ENCODE measurements around the gene RAD51. TPM values are rescaled to one million over a fixed set of nuclear protein-coding genes. Genes with fewer than 3 reads are reported as not detected.

RAD51 gene
- total and polyA plus RNA-seq, 2 donors (not counting 3 experiments of a cell fraction or from before 2014, with no cell fraction given), result 11.1 to 30.9 TPM

- dilution Hi-C loops (cut with MboI; ENCODE audit: extremely low pct_ligation_motif_present, low sequenced_read_pairs), result no loop called here
- CTCF ChIA-PET, result interaction anchor here (0.7 to 1.3 kb wide), 2 partner anchors 15 to 197 kb away, joined by 3 to 4 read pairs; no protein-coding TSS in a partner anchor
These were observed 44.5 kb upstream of the RAD51 start for GRCh38 chr15:40650479-40650878.

More at GRCh38 chr15:40650479-40650878, 44.5 kb upstream of the RAD51 start:
- DNase-seq (ENCODE audit: low read depth, low spot score) (no peak), FAIRE-seq (no peak)
- peaks cover 0 to 22% of the 10 kb centered on the region in 2 experiments for H3K36me3 ChIP-seq (ENCODE audit: control insufficient read depth in 2 of 2, extremely low read depth in 1 of 2, insufficient read depth in 2 of 2, low read length in 2 of 2)
- H2AFZ ChIP-seq (ENCODE audit: low read depth, low read length), result no peak overlapping the region
- H3K4me1 ChIP-seq (ENCODE audit: control insufficient read depth, extremely low read depth, insufficient read depth, low read length), result no peaks in the 10 kb centered on the region
- TF ChIP-seq CTCF (IDR thresholded peaks at IDR 0.05; ENCODE audit: extremely low read depth in 1 of 2, insufficient read depth in 1 of 2, low read depth in 1 of 2, low read length in 2 of 2) (no peak), POLR2A (IDR thresholded peaks at IDR 0.05; ENCODE audit: low read depth, low read length) (no peak), MYC (IDR thresholded peaks at IDR 0.05; ENCODE audit: low read depth, low read length) (no peak), POLR2AphosphoS5 (IDR thresholded peaks at IDR 0.05; ENCODE audit: insufficient read depth, low read depth, low read length) (no peak), FOS (IDR thresholded peaks at IDR 0.05; ENCODE audit: borderline replicate concordance, insufficient read depth, low read length) (no peak), JUN (IDR thresholded peaks at IDR 0.05; ENCODE audit: borderline replicate concordance, insufficient read depth, insufficient read length, low read depth) (no peak), MAX (IDR thresholded peaks at IDR 0.05; ENCODE audit: insufficient read depth, insufficient read length) (no peak), GATA2 (IDR thresholded peaks at IDR 0.05; ENCODE audit: insufficient read depth, insufficient read length, low read depth, low read length) (no peak), EZH2 (IDR thresholded peaks at IDR 0.05; ENCODE audit: borderline replicate concordance, low read depth, low read length, severe bottlenecking) (no peak)
- no peaks in the 10 kb centered on the region for H3K79me2 ChIP-seq (ENCODE audit: control insufficient read depth, insufficient read depth, low read length)
- H3K9me1 ChIP-seq (replicated peaks; ENCODE audit: control insufficient read depth, extremely low read depth, insufficient read depth, low read length), result no peaks in the 10 kb centered on the region
- no peaks in the 10 kb centered on the region for H3K27me3 ChIP-seq (ENCODE audit: control insufficient read depth in 2 of 2, insufficient read depth in 2 of 2, low read length in 2 of 2)
- no TSS peak for BruUV-seq (replicated peaks)
- H3K9ac ChIP-seq (replicated peaks; ENCODE audit: extremely low read depth, insufficient read depth, low read length), result no peak overlapping the region
- intact Hi-C loops (cut with micrococcal nuclease), result no loop called here
- no peak overlapping the region for H3K4me2 ChIP-seq (ENCODE audit: insufficient read depth, low read length)
- H3K27ac ChIP-seq (ENCODE audit: insufficient read depth, low read depth, low read length), result no peak overlapping the region
- H3K4me3 ChIP-seq (replicated peaks in 1 of 3; ENCODE audit: insufficient read depth in 1 of 3, low read depth in 1 of 3, low read length in 3 of 3), result no peak overlapping the region
- POLR2A ChIA-PET, result no interaction called here
- no peaks in the 10 kb centered on the region for H3K9me3 ChIP-seq (replicated peaks; ENCODE audit: control insufficient read depth, insufficient read depth, low read length)
- no peaks in the 10 kb centered on the region for H4K20me1 ChIP-seq (replicated peaks; ENCODE audit: control insufficient read depth, extremely low read depth, insufficient read depth, low read length)
